H1 (cell line): ENCODE data around the gene CCDC91. TPM values are rescaled to one million over a fixed set of nuclear protein-coding genes. Genes with fewer than 3 reads are reported as not detected.

Experiments
- CTCF ChIA-PET: fragments of 300-600 bp; sonication (Branson Sonifier 250); formaldehyde crosslinking; loops from one replicate; lab custom pipeline; 2021; ENCODE audit not compliant: partially characterized antibody; lab: Charles Lee
- POLR2A ChIA-PET: fragments of 300-600 bp; sonication (Branson Sonifier 250); formaldehyde crosslinking; loops from one replicate; lab custom pipeline; 2021; ENCODE audit warnings: inconsistent platforms; ENCODE audit not compliant: partially characterized antibody; lab: Charles Lee
- DNase-seq, 2 experiments: peaks; one replicate each; pipeline versions ENCODE4 v3.0.0 to v3.0.0-alpha.2; 2010 to 2022; ENCODE audit warnings: low spot score in 2 of 2, low read depth in 1 of 2, mixed read lengths in 1 of 2
- FAIRE-seq: peaks from 2 replicates; lab custom pipeline; 2011; peaks lifted over from hg19 to GRCh38; lab: Jason Lieb, UNC
- H2AFZ ChIP-seq: 2 replicates; pipeline ENCODE4 v1.8.1; 2012; ENCODE audit warnings: low read length, inconsistent platforms
- H2AK5ac ChIP-seq: 2 replicates; pipeline ENCODE4 v1.6.1; 2013; ENCODE audit warnings: low read depth, low read length
- H2BK120ac ChIP-seq: replicated peaks from 2 replicates; pipeline ENCODE3; 2013; ENCODE audit warnings: low read depth, low read length, inconsistent platforms
- H2BK12ac ChIP-seq: 2 replicates; pipeline ENCODE4 v1.6.1; 2013; ENCODE audit warnings: low read depth, low read length
- H2BK15ac ChIP-seq: 2 replicates; pipeline ENCODE4 v1.6.1; 2013; ENCODE audit warnings: low read length
- H2BK20ac ChIP-seq: 2 replicates; pipeline ENCODE4 v1.6.1; 2013; ENCODE audit warnings: low read length
- H2BK5ac ChIP-seq: 2 replicates; pipeline ENCODE4 v1.6.1; 2013; ENCODE audit warnings: low read depth, low read length
- H3K14ac ChIP-seq: 2 replicates; pipeline ENCODE4 v1.6.1; 2013; ENCODE audit warnings: inconsistent platforms; ENCODE audit not compliant: insufficient read length
- H3K18ac ChIP-seq: 2 replicates; pipeline ENCODE4 v1.6.1; 2013; ENCODE audit warnings: low read length; ENCODE audit errors: extremely low read depth
- H3K23ac ChIP-seq: 2 replicates; pipeline ENCODE4 v1.6.1; 2013; ENCODE audit warnings: inconsistent platforms; ENCODE audit not compliant: insufficient read length
- H3K23me2 ChIP-seq: 2 replicates; pipeline ENCODE4 v1.6.1; 2013; ENCODE audit warnings: low read depth, low read length
- H3K27ac ChIP-seq: 2 replicates; pipeline ENCODE4 v1.6.1; 2011; ENCODE audit warnings: low read depth, low read length, inconsistent platforms
- H3K27me3 ChIP-seq, 4 experiments: replicated peaks in 1 of 4; 1 replicate in 1 of 4; 2 replicates in 3 of 4; pipeline versions ENCODE4 v1.6.1 to v1.8.1; 2011 to 2013; ENCODE audit warnings: low read length in 3 of 4, mild to moderate bottlenecking in 3 of 4, inconsistent platforms in 2 of 4, mixed read lengths in 2 of 4, moderate library complexity in 1 of 4; ENCODE audit not compliant: control insufficient read depth in 3 of 4, insufficient read depth in 3 of 4; ENCODE audit errors: extremely low read depth in 1 of 4
- H3K36me3 ChIP-seq, 4 experiments: 2 replicates each; pipeline versions ENCODE4 v1.6.1 to v1.8.1; 2011 to 2013; ENCODE audit warnings: mild to moderate bottlenecking in 4 of 4, low read length in 3 of 4, moderate library complexity in 2 of 4, control low read depth in 1 of 4, inconsistent platforms in 1 of 4; ENCODE audit not compliant: insufficient read depth in 4 of 4, control insufficient read depth in 2 of 4
- H3K4ac ChIP-seq: replicated peaks from 2 replicates; pipeline ENCODE3; 2013; ENCODE audit warnings: low read length, low read depth, mixed read lengths, inconsistent platforms; ENCODE audit not compliant: insufficient read length
- H3K4me1 ChIP-seq, 4 experiments: replicated peaks in 1 of 4; 1 replicate in 1 of 4; 2 replicates in 3 of 4; pipeline versions ENCODE4 v1.6.1 to v1.8.1; 2011 to 2013; ENCODE audit warnings: low read length in 3 of 4, inconsistent platforms in 2 of 4, mixed read lengths in 1 of 4; ENCODE audit not compliant: insufficient read depth in 4 of 4, control insufficient read depth in 3 of 4
- H3K4me2 ChIP-seq, 2 experiments: 2 replicates each; pipeline versions ENCODE4 v1.6.1 to v1.8.1; 2011 to 2013; ENCODE audit warnings: low read depth in 2 of 2, low read length in 2 of 2, control low read depth in 1 of 2, inconsistent platforms in 1 of 2, mild to moderate bottlenecking in 1 of 2; ENCODE audit not compliant: insufficient read depth in 1 of 2
- H3K4me3 ChIP-seq, 4 experiments: fragments of 200-600, 300-600 bp in 1 of 4; sonication (generic), shearing (Covaris generic), sonication (Bioruptor Twin) in 1 of 4; 2 replicates each; pipeline versions ENCODE4 v1.5.1 to v1.8.1; 2011 to 2016; ENCODE audit warnings: low read length in 4 of 4, low read depth in 3 of 4, control low read depth in 2 of 4, inconsistent platforms in 2 of 4, mild to moderate bottlenecking in 2 of 4, mixed read lengths in 1 of 4, moderate library complexity in 1 of 4; ENCODE audit not compliant: insufficient read depth in 2 of 4; ENCODE audit errors: extremely low read depth in 1 of 4
- H3K56ac ChIP-seq: replicated peaks from 2 replicates; pipeline ENCODE3; 2013; ENCODE audit warnings: low read depth, mild to moderate bottlenecking, mixed read lengths, low read length, inconsistent platforms; ENCODE audit not compliant: insufficient read length
- H3K79me1 ChIP-seq: 2 replicates; pipeline ENCODE4 v1.6.1; 2013; ENCODE audit warnings: low read depth, low read length, control low read depth
- H3K79me2 ChIP-seq, 2 experiments: 2 replicates each; pipeline versions ENCODE4 v1.6.1 to v1.8.1; 2012 to 2013; ENCODE audit warnings: low read length in 2 of 2, mild to moderate bottlenecking in 2 of 2, inconsistent platforms in 1 of 2; ENCODE audit not compliant: insufficient read depth in 2 of 2, control insufficient read depth in 1 of 2
- H3K9ac ChIP-seq, 4 experiments: replicated peaks in 1 of 4; 1 replicate in 1 of 4; 2 replicates in 3 of 4; pipeline versions ENCODE4 v1.6.1 to v1.8.1; 2011 to 2013; ENCODE audit warnings: low read depth in 3 of 4, low read length in 3 of 4, control low read depth in 2 of 4, mild to moderate bottlenecking in 2 of 4, moderate library complexity in 2 of 4, inconsistent platforms in 1 of 4; ENCODE audit errors: extremely low read depth in 1 of 4
- H3K9me3 ChIP-seq, 2 experiments: 2 replicates each; pipeline versions ENCODE4 v1.6.1 to v1.8.1; 2012 to 2013; ENCODE audit warnings: mild to moderate bottlenecking in 2 of 2, moderate library complexity in 2 of 2, control low read depth in 1 of 2, inconsistent platforms in 1 of 2, low read depth in 1 of 2, low read length in 1 of 2, mixed read lengths in 1 of 2; ENCODE audit not compliant: insufficient read depth in 2 of 2
- H4K20me1 ChIP-seq, 2 experiments: replicated peaks in 1 of 2; 2 replicates each; pipeline versions ENCODE3 to v1.8.1; 2011 to 2013; ENCODE audit warnings: inconsistent platforms in 2 of 2, low read length in 2 of 2, mild to moderate bottlenecking in 1 of 2; ENCODE audit not compliant: insufficient read depth in 2 of 2, control insufficient read depth in 1 of 2
- H4K5ac ChIP-seq: 2 replicates; pipeline ENCODE4 v1.6.1; 2013; ENCODE audit warnings: low read length, low read depth, mixed read lengths, inconsistent platforms; ENCODE audit not compliant: insufficient read length
- H4K8ac ChIP-seq: 2 replicates; pipeline ENCODE4 v1.8.0; 2013; ENCODE audit warnings: mild to moderate bottlenecking, moderate library complexity, low read length, inconsistent platforms; ENCODE audit not compliant: insufficient read depth; ENCODE audit errors: extremely low read depth
- H4K91ac ChIP-seq: replicated peaks from 2 replicates; pipeline ENCODE3; 2013; ENCODE audit warnings: low read length, mixed read lengths, inconsistent platforms; ENCODE audit not compliant: insufficient read length
- EP300 ChIP-seq, 2 experiments: IDR thresholded peaks; 1 replicate in 1 of 2; 2 replicates in 1 of 2; pipeline ENCODE4 v1.6.1; 2011 to 2012; ENCODE audit warnings: low read depth in 2 of 2, low read length in 2 of 2, mild to moderate bottlenecking in 2 of 2, borderline replicate concordance in 1 of 2, inconsistent platforms in 1 of 2, moderate library complexity in 1 of 2
- JUND ChIP-seq: IDR thresholded peaks from 2 replicates; pipeline ENCODE4 v1.6.1; 2011; ENCODE audit warnings: mild to moderate bottlenecking, improper control_type of control experiment, low read length
- KDM5A ChIP-seq: fragments of 200-600 bp; IDR thresholded peaks from 2 replicates; pipeline ENCODE4 v1.7.1; 2012; ENCODE audit warnings: mild to moderate bottlenecking, low read length, inconsistent platforms, mixed read lengths
- RBBP5 ChIP-seq: IDR thresholded peaks from 2 replicates; pipeline ENCODE4 v1.7.1; 2012; ENCODE audit warnings: low read depth, mild to moderate bottlenecking, inconsistent platforms, low read length, moderate library complexity, borderline replicate concordance
- SAP30 ChIP-seq: fragments of 300-600 bp; sonication (generic); IDR thresholded peaks from 2 replicates; pipeline ENCODE4 v1.7.1; 2012; ENCODE audit warnings: low read length, moderate library complexity, mild to moderate bottlenecking, inconsistent platforms; ENCODE audit not compliant: insufficient read depth, insufficient replicate concordance
- SP1 ChIP-seq: IDR thresholded peaks from 2 replicates; pipeline ENCODE4 v1.6.1; 2011; ENCODE audit warnings: low read depth, low read length
- SP2 ChIP-seq: IDR thresholded peaks from 2 replicates; pipeline ENCODE4 v1.6.1; 2012; ENCODE audit warnings: mild to moderate bottlenecking, low read length, inconsistent platforms
- TBP ChIP-seq: IDR thresholded peaks from 2 replicates; pipeline ENCODE4 v1.6.1; 2011; ENCODE audit warnings: low read depth, low read length, improper control_type of control experiment
- USF2 ChIP-seq: IDR thresholded peaks from 2 replicates; pipeline ENCODE4 v1.6.1; 2011; ENCODE audit warnings: low read length, improper control_type of control experiment
- ZNF274 ChIP-seq: IDR thresholded peaks from 2 replicates; pipeline ENCODE4 v1.7.0; 2012; ENCODE audit warnings: low read length, borderline replicate concordance; ENCODE audit errors: extremely low read depth
- WGBS, 2 experiments: shearing (Covaris generic) in 1 of 2; methylation state at CpG; one replicate each; pipeline versions ENCODE4 v1.1.6 to v1.1.7; 2013 to 2015; ENCODE audit warnings: low lambda C conversion rate in 2 of 2, mixed read lengths in 2 of 2, inconsistent platforms in 1 of 2, low coverage in 1 of 2, missing lambda C conversion rate in 1 of 2; ENCODE audit not compliant: insufficient replicate concordance in 2 of 2, insufficient coverage in 1 of 2, insufficient read length in 1 of 2; ENCODE audit errors: extremely low coverage in 1 of 2, missing lambda C conversion rate in 1 of 2; 5-methylcytosine and 5-hydroxymethylcytosine counted together
- polyA plus RNA-seq, 7 experiments: library from polyadenylated mRNA; depleted of rRNA in 3 of 7; stranded (reverse) in 5 of 7; unstranded in 2 of 7; fragments of >200 nt in 5 of 7; fragments of 200-250 nt in 2 of 7; gene quantifications; 1 replicate in 5 of 7; 2 replicates in 1 of 7; 4 replicates in 1 of 7; pipeline versions ENCODE4 v1.2.1 to v1.2.3, GENCODE V29; 2011 to 2013; ENCODE audit warnings: missing spikeins in 2 of 7, mixed read lengths in 2 of 7
- total RNA-seq: library from RNA; stranded (reverse); fragmentation: NEBNext Ultra II Directional; extraction: Animal tissue kit (Norgen Biotek cat#: 25700); gene quantifications from 2 replicates; pipeline ENCODE4 v1.2.1, GENCODE V29; 2021
- TF ChIP-seq, protein P1 (sequence below): IDR thresholded peaks from 2 replicates; pipeline ENCODE4 v1.6.1; 2012; ENCODE audit warnings: inconsistent platforms
- TF ChIP-seq, protein P2 (sequence below): IDR thresholded peaks from 2 replicates; pipeline ENCODE4 v1.6.1; 2012; ENCODE audit warnings: inconsistent platforms

The CCDC91 gene
- total and polyA plus RNA-seq, 2 of the 8 experiments (the other 6 are each of a cell fraction or from before 2014, with no cell fraction given): 8.6 to 23.1 TPM

DNA sequence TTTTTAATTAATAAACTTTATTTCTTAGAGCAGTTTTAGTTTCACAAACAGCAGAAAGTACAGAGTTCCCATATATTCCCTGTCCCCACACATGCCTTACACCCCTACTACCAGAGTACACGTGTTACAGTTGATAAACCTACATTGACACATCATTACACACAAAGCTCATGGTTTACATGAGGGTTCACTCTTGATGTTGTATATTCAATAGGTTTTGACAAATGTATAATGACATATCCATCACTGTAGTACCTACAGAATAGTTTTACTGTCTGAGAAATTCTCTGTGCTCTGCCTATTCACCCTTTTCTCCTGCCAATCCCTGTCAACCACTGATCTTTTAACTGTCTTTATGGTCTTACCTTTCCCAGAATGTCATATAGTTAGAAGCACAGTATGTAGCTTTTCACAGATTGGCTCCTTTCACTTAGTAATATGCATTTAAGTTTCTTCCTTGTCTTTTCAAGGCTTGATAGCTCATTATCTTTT lies 15.1 kb upstream of the CCDC91 start:
- no peak overlapping the region for H3K23ac ChIP-seq
- no peak overlapping the region for H2BK120ac ChIP-seq
- no peak overlapping the region for H2AK5ac ChIP-seq
- H3K4me2 ChIP-seq: no peak overlapping the region
- no peak overlapping the region for H3K56ac ChIP-seq
- H4K91ac ChIP-seq: no peak overlapping the region
- H3K18ac ChIP-seq: no peak overlapping the region
- CTCF ChIA-PET: interaction anchor here (0.7 kb wide), 1 partner anchor 210 kb away, joined by 3 read pairs; no protein-coding TSS in a partner anchor
- FAIRE-seq: no peak
- H2BK15ac ChIP-seq: no peak overlapping the region
- no peaks in the 10 kb centered on the region for H3K4me1 ChIP-seq
- no peak overlapping the region for H3K27ac ChIP-seq
- no peaks in the 10 kb centered on the region for H3K27me3 ChIP-seq
- no peaks in the 10 kb centered on the region for H3K36me3 ChIP-seq
- H3K4me3 ChIP-seq: no peak overlapping the region
- WGBS, 2 experiments: 42% methylated on average over 1 of the region's 1 CpG; no CpG with 5 or more reads in 1 of the 2 experiments
- H3K4ac ChIP-seq: no peak overlapping the region
- H2AFZ ChIP-seq: no peak overlapping the region
- H3K14ac ChIP-seq: no peak overlapping the region
- POLR2A ChIA-PET: no interaction called here
- no peaks in the 10 kb centered on the region for H3K79me2 ChIP-seq
- H4K5ac ChIP-seq: no peak overlapping the region
- no peak overlapping the region for H2BK12ac ChIP-seq
- no peak overlapping the region for H2BK5ac ChIP-seq
- H3K9me3 ChIP-seq: no peaks in the 10 kb centered on the region
- no peak overlapping the region for H2BK20ac ChIP-seq
- H4K8ac ChIP-seq: no peak overlapping the region
- H4K20me1 ChIP-seq: no peaks in the 10 kb centered on the region
- H3K9ac ChIP-seq: no peak overlapping the region
- DNase-seq: no peak
- no peaks in the 10 kb centered on the region for H3K79me1 ChIP-seq
- no peaks in the 10 kb centered on the region for H3K23me2 ChIP-seq
- TF ChIP-seq ZNF274 (no peak), EP300 (IDR thresholded peaks at IDR 0.05; ENCODE audit: borderline replicate concordance in 1 of 2, low read depth in 2 of 2, low read length in 2 of 2) (no peak), TBP (no peak), SP2 (no peak), SAP30 (no peak), RBBP5 (no peak), SP1 (no peak), JUND (no peak), KDM5A (no peak), USF2 (no peak)
- TF ChIP-seq, protein P1, sequence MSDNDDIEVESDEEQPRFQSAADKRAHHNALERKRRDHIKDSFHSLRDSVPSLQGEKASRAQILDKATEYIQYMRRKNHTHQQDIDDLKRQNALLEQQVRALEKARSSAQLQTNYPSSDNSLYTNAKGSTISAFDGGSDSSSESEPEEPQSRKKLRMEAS: no peak
- TF ChIP-seq, protein P2, sequence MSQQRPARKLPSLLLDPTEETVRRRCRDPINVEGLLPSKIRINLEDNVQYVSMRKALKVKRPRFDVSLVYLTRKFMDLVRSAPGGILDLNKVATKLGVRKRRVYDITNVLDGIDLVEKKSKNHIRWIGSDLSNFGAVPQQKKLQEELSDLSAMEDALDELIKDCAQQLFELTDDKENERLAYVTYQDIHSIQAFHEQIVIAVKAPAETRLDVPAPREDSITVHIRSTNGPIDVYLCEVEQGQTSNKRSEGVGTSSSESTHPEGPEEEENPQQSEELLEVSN: no peak
